HG03060 (cell line): ENCODE measurements around the gene KDM4C.

Source experiments
- ATAC-seq: cut with Tn5 transposase; IDR thresholded peaks from one replicate; pipeline ENCODE4 v1.9.1; 2021; ENCODE audit warnings: low read depth, moderate number of reproducible peaks; ENCODE audit not compliant: unreplicated experiment

KDM4C gene

GRCh38 chr9:7119612-7120011 is 361.8 kb downstream of the KDM4C start:
- ATAC-seq, result no peak

DNA sequence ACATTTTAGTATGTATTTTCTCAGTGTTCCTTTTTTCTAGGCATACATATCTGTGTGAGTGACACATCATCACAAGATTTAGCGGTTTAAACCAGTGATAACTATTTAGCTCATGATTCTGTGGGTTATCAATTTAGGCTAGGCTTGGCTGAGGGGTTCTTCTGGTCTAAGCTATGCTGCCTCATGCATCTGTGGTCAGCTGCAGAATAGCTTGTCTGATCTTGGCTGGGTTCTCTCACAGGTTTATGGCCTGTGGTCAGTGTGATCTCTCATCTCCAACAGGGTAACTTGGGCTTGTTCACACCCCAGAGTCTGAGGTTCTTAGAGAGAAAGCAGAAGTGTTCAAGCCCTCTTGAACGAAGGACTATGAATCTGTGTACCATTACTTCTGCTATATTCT is 363.3 kb downstream of the KDM4C start:
- peak; percentile 57 for ATAC-seq

GRCh38 chr9:7121664-7122063 is 363.9 kb downstream of the KDM4C start:
- no peak for ATAC-seq

DNA sequence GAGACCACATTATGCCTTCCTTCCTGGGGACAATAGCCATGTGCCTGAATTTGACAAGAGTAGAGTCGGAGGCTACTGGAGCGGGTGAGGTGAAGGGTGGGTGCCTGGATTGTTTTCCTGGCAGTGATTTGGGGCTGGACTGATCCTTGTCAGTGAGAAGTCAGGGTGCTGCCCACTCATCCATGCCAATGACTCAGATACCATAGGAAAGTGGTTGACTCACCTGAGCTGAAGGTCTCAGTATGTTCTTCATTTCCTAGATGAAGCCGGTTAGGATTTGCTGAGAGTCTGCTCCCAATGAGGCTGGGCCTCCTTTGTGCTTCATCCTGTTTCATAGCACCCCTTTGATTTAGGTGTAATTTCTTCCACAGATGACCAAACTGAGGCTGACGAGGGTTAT is 366.0 kb downstream of the KDM4C start:
- no peak for ATAC-seq

GRCh38 chr9:7125231-7125630 is 367.5 kb downstream of the KDM4C start:
- ATAC-seq, result no peak

GRCh38 chr9:7129391-7129790 is 371.6 kb downstream of the KDM4C start:
- ATAC-seq, result no peak

DNA sequence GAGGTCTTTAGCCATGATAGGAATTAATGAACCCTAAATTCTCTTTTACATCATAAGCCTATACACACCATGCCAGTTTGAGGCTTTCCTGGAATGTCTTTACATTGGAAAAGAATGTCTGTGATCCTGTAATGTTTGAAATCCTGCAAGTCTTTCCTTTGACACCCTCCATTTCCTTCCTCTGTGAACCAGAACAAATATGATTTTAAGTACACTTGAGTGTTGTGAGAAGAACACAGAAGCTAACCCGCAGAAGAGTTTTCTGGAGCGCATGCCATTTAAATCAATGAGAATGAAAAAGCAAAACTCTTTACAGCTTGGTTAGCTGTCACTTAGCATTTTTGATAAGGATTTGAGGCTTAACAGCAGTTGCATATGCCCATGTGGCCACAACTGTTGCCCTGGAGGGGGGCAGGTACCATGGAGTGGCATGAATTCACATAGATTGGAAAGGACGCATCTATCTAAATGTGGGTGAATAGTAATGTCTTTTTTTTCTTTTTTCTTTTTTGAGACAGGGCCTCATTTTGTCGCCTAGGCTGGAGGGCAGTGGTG is 372.6 kb downstream of the KDM4C start:
- no peak for ATAC-seq

DNA sequence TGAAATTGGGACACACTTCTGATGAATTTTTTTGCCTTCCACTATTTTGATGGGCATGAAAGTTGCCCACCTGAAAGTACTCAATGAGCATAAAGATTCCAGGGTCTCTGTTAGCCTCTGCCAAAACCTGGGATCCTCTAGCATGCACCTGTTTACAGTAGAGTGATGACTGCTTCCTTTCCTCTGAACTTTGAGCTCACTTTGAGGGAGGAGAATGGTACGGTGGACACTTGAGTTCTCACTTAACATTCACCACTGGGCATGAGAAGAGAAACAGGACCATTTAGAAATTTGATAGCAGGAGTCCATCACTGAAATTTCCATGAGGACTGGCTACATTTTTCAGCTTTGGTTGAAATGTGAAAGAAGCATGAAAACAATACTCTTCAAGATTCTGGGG is 374.8 kb downstream of the KDM4C start:
- ATAC-seq, result no peak

DNA sequence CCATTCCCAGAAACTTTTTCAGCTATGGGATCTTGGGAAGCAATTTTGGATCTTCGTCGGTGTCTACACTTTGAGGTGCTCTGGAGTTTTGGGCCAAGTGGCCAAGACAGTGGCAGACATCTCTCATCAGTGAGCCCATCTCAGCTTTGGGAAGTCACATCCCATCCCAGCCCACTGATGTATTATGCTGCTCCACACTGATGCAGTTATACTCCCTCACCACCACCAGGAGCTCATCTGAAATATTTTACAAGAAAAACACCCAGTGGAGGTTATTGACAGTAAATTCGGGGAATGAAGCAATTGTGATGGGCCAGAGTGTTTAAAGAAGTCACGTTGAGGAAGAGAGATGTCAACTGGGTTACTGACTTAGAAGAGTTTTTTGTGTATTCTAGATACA is 378.0 kb downstream of the KDM4C start:
- no peak for ATAC-seq

- no peak for ATAC-seq
These were observed 379.3 kb downstream of the KDM4C start for GRCh38 chr9:7137040-7137439.

- ATAC-seq, result no peak
These were observed 379.8 kb downstream of the KDM4C start for GRCh38 chr9:7137571-7137970.

GRCh38 chr9:7139886-7140285 is 382.1 kb downstream of the KDM4C start:
- ATAC-seq, result no peak

GRCh38 chr9:7140401-7140800 is 382.6 kb downstream of the KDM4C start:
- no peak for ATAC-seq

DNA sequence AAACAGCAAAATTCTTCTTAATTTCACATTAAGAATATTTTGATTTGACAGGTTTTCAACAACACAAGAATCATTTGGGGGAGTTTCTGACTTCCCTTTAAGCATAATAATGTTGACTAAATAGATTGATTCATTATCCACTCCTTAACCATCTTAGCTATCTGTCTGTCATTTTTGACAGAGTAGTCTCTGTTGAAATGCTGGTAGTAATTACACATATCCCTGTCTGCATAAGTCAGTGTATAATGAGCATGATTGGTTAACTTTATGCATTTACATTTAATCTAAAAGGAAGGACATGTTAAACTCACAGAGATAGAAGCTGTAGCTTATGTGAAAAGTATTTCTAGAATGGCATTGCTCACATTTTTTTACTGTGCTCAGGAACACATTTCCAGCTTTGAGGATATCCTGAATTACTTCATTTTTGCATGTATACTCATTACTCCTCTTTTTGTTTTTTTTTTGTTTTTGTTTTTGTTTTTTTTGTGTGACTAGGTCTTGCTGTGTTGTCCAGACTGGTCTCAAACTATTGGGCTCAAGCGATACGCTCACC is 385.9 kb downstream of the KDM4C start:
- no peak for ATAC-seq

GRCh38 chr9:7144265-7145046 is 386.7 kb downstream of the KDM4C start:
- no peak for ATAC-seq

DNA sequence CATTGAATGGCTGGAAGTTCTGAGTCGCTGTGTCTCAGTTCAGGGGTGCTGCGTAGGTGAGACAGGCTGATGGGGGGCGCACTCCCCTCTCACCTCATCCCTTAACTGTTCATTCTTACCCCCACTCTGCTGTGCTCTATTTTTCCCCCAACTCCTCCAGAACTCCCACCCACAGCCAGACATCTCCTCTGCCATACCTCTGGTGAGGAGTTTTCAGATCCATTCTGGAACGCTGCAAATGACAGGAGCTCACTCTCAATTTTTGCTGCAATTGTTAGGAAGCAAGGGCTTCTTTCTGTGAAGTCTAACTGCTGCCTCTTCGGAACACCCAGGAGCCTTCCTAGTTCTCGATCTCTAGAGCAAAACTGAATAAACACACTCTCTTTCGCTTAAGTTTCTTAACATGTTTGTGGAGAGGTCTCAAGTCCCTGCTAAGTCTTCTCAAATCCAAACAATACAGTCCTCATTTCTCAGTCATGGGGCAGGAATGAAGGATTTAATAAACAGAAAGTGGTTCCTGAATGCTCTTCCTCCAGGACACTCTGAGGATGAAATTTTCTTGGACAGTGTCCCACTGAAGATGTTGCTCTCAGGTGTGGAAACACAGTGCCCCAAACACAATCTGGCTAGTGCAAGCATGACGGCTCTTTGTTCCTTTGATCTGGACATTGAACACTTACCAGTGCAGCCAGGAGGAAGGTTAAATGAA is 387.7 kb downstream of the KDM4C start:
- no peak for ATAC-seq

- ATAC-seq, result no peak
These were observed 388.8 kb downstream of the KDM4C start for GRCh38 chr9:7146582-7146981.

DNA sequence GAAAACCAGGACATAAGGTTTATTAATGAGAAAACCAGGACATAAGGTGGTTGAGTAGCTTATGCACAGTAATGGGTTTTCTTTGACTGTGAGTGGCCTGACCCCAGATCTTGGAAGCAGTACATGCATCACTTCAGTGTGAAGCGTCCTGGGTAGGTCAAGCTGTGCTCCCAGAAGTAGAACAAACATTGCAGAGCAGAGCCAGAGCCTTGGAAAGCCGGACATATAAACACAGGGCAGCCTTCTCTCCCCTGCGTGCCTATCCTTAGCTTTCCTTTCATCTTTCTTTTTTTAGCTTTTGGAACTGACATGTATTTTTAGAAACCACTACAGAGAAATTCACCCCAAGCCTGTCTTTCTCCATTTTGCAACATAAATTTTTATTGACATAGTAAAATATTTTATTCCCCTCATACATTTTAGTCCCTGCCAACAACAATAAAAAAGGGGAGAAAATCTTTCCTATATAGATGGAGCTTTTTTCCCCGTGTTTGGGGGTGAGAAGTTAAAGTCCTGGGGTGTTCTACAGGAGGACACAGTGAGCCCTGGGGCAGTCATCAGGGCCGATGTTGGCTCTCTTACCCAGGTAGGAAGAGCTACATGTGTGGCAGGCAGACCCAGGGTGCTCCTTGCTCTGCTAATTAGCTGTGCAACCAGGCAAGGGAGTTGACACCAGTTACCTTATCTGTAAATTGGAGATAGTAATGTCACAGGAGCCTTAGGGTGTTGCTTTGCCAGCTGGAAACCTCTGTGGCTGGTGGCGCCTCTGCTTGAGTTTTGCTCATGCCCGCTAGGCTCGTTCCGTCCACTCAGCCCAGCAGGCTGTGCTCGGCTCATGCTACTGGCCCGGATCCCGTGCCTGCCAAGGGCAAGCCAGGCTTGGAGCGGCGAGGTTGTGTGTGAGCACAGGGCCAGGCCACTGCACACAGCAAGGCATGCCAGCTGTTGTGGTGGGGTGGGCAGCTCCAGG is 389.6 kb downstream of the KDM4C start:
- no peak for ATAC-seq

DNA sequence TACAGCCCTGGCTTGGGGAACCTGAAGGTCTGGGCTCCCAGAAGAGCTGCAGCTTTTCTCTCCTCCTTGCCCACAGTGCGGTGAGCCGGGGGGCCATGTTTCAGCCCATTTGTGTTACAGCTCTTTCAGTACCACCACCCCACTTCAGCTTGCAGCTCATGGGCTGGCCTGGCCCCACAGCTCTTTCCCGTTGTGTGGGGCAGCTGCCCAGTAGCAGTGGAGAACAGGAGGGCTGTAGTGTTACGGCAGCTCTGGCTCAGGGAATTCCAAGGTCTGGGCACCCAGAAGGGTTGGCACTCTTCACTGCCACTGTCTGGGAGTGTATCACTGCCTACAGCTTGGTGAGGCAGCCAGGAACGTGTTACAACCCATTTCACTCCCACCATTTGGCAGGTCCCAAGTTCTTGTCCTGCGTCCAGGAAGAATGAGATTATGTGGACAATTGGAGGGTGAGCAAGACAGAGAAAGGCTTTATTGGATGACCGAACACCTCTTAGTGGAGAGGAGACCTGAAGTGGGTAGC is 390.5 kb downstream of the KDM4C start:
- ATAC-seq, result no peak

DNA sequence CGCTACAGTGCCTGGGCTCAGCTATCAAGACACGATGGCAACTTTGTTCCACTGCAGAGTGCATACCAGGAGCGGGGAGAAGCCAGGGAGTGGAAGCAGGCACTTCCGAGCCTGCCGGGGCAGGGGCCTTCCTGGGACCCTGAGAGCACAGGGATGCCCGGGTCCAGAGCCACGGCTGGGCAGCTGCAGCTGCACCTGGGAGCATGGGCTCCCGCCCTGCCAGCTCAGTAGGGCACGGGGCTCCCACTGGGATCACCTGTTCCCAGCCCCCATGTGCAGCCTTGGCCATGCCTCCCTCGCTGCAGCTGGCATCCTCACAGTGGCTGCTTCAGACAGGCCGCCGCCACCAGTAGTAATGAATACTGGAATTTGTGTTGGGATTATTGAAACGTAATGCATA is 391.5 kb downstream of the KDM4C start:
- ATAC-seq, result no peak
